K562 (cell line): ENCODE measurements around the gene RHEB. TPM values are rescaled to one million over a fixed set of nuclear protein-coding genes. Genes with fewer than 3 reads are reported as not detected.
A peak's percentile ranks its signal among the peaks of the same experiment; 100 is the strongest.

Source experiments
- C11orf30 ChIP-seq: fragments of 450-650 bp; IDR thresholded peaks from 2 replicates; pipeline ENCODE4 v1.6.1; 2016; ENCODE audit warnings: low read depth, mild to moderate bottlenecking
- CCNT2 ChIP-seq: IDR thresholded peaks from 2 replicates; pipeline ENCODE4 v1.6.1; 2011; ENCODE audit warnings: borderline replicate concordance, low read depth, mild to moderate bottlenecking, moderate library complexity, mixed read lengths, low read length; ENCODE audit not compliant: insufficient read length; ENCODE audit errors: extremely low read depth
- CXXC5 ChIP-seq: fragments of 250-450 bp; sonication (Bioruptor Pico); IDR thresholded peaks from 2 replicates; pipeline ENCODE4 v1.8.0; 2022; ENCODE audit warnings: inconsistent platforms, mild to moderate bottlenecking, moderate library complexity
- FOXK2 ChIP-seq, 2 experiments: fragments of 450-650 bp; IDR thresholded peaks in 1 of 2; conservative IDR thresholded peaks in 1 of 2; 2 replicates each; pipeline ENCODE4 v1.6.1; 2016; ENCODE audit warnings: low read depth in 2 of 2, mild to moderate bottlenecking in 1 of 2
- GTF3C2 ChIP-seq: IDR thresholded peaks from 3 replicates; pipeline ENCODE4 v1.6.1; 2011; ENCODE audit warnings: borderline replicate concordance, mild to moderate bottlenecking, moderate library complexity; ENCODE audit not compliant: insufficient read length; ENCODE audit errors: extremely low read depth
- HLTF ChIP-seq: fragments of 450-650 bp; IDR thresholded peaks from 2 replicates; pipeline ENCODE4 v1.6.1; 2016
- HNRNPLL ChIP-seq: fragments of 200-400 bp; formaldehyde crosslinking; IDR thresholded peaks from 2 replicates; pipeline ENCODE4 v1.6.1; 2017; ENCODE audit warnings: low read length, low read depth, mild to moderate bottlenecking; ENCODE audit not compliant: poor library complexity, severe bottlenecking
- PHF21A ChIP-seq: fragments of 450-650 bp; IDR thresholded peaks from 2 replicates; pipeline ENCODE4 v1.6.1; 2017; ENCODE audit warnings: low read depth, borderline replicate concordance
- TBL1XR1 ChIP-seq, 2 experiments: IDR thresholded peaks; 2 replicates each; pipeline ENCODE4 v1.6.1; 2012; ENCODE audit warnings: improper control_type of control experiment in 2 of 2, low read length in 2 of 2, mild to moderate bottlenecking in 1 of 2
- TRIM24 ChIP-seq, 2 experiments: fragments of 450-650 bp; IDR thresholded peaks; 2 replicates each; pipeline ENCODE4 v1.6.1; 2016
- ZFP30 ChIP-seq: fragments of 250-450 bp; sonication (Bioruptor Pico); IDR thresholded peaks from 2 replicates; pipeline ENCODE4 v1.8.0; 2022; ENCODE audit warnings: moderate library complexity, mild to moderate bottlenecking, inconsistent platforms, borderline replicate concordance
- ZNF217 ChIP-seq: sonication (generic); formaldehyde crosslinking; IDR thresholded peaks from 2 replicates; pipeline ENCODE4 v1.8.0; 2022; ENCODE audit warnings: mild to moderate bottlenecking, missing genetic modification reagents
- ZNF431 ChIP-seq: sonication (generic); formaldehyde crosslinking; IDR thresholded peaks from 2 replicates; pipeline ENCODE4 v1.8.0; 2022; ENCODE audit warnings: mild to moderate bottlenecking, missing genetic modification reagents
- ZNF668 ChIP-seq: fragments of 250-450 bp; sonication (Bioruptor Pico); IDR thresholded peaks from 2 replicates; pipeline ENCODE4 v1.8.0; 2022; ENCODE audit warnings: mild to moderate bottlenecking, inconsistent platforms
- ZNF780A ChIP-seq: fragments of 250-450 bp; sonication (Bioruptor Pico); IDR thresholded peaks from 2 replicates; pipeline ENCODE4 v1.5.0; 2021; ENCODE audit warnings: mild to moderate bottlenecking
- polyA plus RNA-seq, 8 experiments: library from polyadenylated mRNA; depleted of rRNA in 4 of 8; stranded (reverse) in 5 of 8; unstranded in 3 of 8; fragments of >200 nt; fragmentation: Nextera tagmentation in 2 of 8; fragmentation: Illumina TruSeq in 1 of 8; extraction: Ambion mirVana in 2 of 8; extraction: Trizol in 1 of 8; gene quantifications; 2 replicates each; pipeline versions ENCODE4 v1.2.1 to v1.2.3, GENCODE V29; 2011 to 2014; ENCODE audit warnings: inconsistent platforms in 1 of 8, missing spikeins in 1 of 8
- total RNA-seq, 7 experiments: library from RNA; depleted of rRNA in 6 of 7; stranded (reverse); fragments of >200 nt in 6 of 7; fragmentation: Illumina TruSeq in 2 of 7; extraction: Trizol in 2 of 7; gene quantifications; 2 replicates each; pipeline versions ENCODE4 v1.2.1 to v1.2.3, GENCODE V29; 2011 to 2021; ENCODE audit warnings: low replicate concordance in 1 of 7
- TF ChIP-seq, protein P1 (sequence below): IDR thresholded peaks from 3 replicates; pipeline ENCODE4 v1.6.1; 2011; ENCODE audit warnings: borderline replicate concordance, mild to moderate bottlenecking; ENCODE audit not compliant: insufficient read length, insufficient read depth
- TF ChIP-seq, protein P2 (sequence below): sonication (generic); formaldehyde crosslinking; IDR thresholded peaks from 2 replicates; pipeline ENCODE4 v1.8.1; 2023; ENCODE audit warnings: mild to moderate bottlenecking, missing genetic modification reagents, moderate library complexity
- TF ChIP-seq, protein P3 (sequence below): fragments of 450-650 bp; IDR thresholded peaks from 2 replicates; pipeline ENCODE4 v1.6.1; 2016; ENCODE audit warnings: missing biosample characterization, missing genetic modification characterization
- TF ChIP-seq, protein P4 (sequence below): fragments of 450-650 bp; IDR thresholded peaks from 2 replicates; pipeline ENCODE4 v1.6.1; 2016; ENCODE audit warnings: borderline replicate concordance

Gene RHEB
- total and polyA plus RNA-seq, 9 of the 15 experiments (the other 6 are each of a cell fraction or from before 2014, with no cell fraction given): 28.5 to 249 (median 182) TPM

DNA sequence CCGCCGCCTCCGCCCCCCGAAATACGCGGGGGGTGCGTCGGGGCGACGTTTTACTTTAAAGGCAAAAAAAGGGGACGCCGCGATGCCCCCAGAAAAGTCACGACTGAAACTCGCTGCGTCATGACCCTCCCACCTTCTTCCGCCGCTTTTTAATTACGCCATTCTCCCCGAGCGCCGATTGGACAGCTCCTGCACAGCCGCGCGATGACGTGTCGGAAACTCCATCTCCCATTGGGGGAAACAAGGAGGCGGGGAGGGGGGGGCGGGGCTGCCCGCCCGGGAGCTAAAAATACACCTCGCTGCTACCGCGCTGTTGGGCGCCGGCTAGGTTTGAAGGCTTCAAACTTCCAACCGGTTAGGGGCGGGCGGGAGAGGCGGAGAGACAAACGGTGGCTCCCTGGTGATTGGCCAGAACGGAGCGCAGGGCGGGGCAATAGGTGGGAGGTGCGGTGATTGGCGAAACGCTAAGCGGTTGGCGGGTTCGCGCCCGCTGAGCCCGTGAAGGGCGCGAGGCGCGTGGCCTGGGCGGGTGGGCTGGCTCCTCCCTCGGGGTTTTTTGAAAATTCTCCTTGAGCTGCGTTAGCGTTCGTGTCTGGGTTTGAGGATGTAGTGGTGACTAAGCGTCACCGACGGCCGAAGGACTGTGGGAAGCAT, at the start of gene RHEB (continued):
- TF ChIP-seq ZFP30 (no peak), GTF3C2 (peak; percentile 93), ZNF431 (CRISPR knock-in tag) (no peak), TRIM24 (IDR thresholded peaks at IDR 0.05) (peak; percentile 83), CCNT2 (peak; percentile 26), FOXK2 (conservative IDR thresholded peaks at IDR 0.05 in 1 of 2, IDR thresholded peaks at IDR 0.05 in 1 of 2; ENCODE audit: low read depth in 2 of 2) (peak; percentile 90 to 91; a peak in 3 of 4 replicates), ZNF780A (CRISPR knock-in tag) (no peak), ZNF668 (CRISPR knock-in tag) (0 out of 2 replicates have a peak, but pooled peaks have one; percentile 37), HLTF (no peak), TBL1XR1 (IDR thresholded peaks at IDR 0.05; ENCODE audit: low read length in 2 of 2) (peak in 1 of 2 experiments; percentile 71; a peak in 2 of 4 replicates), C11orf30 (peak; percentile 97), ZNF217 (CRISPR knock-in tag) (no peak), HNRNPLL (peak; percentile 46), PHF21A (0 out of 2 replicates have a peak, but pooled peaks have one; percentile 27), CXXC5 (CRISPR knock-in tag) (peak; percentile 87)
- TF ChIP-seq, protein P1, sequence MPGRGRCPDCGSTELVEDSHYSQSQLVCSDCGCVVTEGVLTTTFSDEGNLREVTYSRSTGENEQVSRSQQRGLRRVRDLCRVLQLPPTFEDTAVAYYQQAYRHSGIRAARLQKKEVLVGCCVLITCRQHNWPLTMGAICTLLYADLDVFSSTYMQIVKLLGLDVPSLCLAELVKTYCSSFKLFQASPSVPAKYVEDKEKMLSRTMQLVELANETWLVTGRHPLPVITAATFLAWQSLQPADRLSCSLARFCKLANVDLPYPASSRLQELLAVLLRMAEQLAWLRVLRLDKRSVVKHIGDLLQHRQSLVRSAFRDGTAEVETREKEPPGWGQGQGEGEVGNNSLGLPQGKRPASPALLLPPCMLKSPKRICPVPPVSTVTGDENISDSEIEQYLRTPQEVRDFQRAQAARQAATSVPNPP: no peak
- TF ChIP-seq, protein P2, sequence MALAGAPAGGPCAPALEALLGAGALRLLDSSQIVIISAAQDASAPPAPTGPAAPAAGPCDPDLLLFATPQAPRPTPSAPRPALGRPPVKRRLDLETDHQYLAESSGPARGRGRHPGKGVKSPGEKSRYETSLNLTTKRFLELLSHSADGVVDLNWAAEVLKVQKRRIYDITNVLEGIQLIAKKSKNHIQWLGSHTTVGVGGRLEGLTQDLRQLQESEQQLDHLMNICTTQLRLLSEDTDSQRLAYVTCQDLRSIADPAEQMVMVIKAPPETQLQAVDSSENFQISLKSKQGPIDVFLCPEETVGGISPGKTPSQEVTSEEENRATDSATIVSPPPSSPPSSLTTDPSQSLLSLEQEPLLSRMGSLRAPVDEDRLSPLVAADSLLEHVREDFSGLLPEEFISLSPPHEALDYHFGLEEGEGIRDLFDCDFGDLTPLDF (CRISPR knock-in tag): peak; percentile 95
- TF ChIP-seq, protein P3, sequence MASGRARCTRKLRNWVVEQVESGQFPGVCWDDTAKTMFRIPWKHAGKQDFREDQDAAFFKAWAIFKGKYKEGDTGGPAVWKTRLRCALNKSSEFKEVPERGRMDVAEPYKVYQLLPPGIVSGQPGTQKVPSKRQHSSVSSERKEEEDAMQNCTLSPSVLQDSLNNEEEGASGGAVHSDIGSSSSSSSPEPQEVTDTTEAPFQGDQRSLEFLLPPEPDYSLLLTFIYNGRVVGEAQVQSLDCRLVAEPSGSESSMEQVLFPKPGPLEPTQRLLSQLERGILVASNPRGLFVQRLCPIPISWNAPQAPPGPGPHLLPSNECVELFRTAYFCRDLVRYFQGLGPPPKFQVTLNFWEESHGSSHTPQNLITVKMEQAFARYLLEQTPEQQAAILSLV (tag): no peak
- TF ChIP-seq, protein P4, sequence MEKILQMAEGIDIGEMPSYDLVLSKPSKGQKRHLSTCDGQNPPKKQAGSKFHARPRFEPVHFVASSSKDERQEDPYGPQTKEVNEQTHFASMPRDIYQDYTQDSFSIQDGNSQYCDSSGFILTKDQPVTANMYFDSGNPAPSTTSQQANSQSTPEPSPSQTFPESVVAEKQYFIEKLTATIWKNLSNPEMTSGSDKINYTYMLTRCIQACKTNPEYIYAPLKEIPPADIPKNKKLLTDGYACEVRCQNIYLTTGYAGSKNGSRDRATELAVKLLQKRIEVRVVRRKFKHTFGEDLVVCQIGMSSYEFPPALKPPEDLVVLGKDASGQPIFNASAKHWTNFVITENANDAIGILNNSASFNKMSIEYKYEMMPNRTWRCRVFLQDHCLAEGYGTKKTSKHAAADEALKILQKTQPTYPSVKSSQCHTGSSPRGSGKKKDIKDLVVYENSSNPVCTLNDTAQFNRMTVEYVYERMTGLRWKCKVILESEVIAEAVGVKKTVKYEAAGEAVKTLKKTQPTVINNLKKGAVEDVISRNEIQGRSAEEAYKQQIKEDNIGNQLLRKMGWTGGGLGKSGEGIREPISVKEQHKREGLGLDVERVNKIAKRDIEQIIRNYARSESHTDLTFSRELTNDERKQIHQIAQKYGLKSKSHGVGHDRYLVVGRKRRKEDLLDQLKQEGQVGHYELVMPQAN: peak; percentile 60; the same call in 1 of the 2 replicates
